HEK293 (cell line): ENCODE measurements around the gene HEBP2.

Experiments used
- CTCF ChIA-PET: fragments of 350-600 bp; formaldehyde crosslinking; extraction: SDS; loops from one replicate; lab custom pipeline; 2021; ENCODE audit warnings: antibody characterized with exemption; lab: Yijun Ruan, JAX
- POLR2A ChIA-PET: fragments of 300-600 bp; formaldehyde crosslinking; extraction: SDS; loops from one replicate; lab custom pipeline; 2020; ENCODE audit warnings: antibody characterized with exemption, inconsistent platforms; lab: Yijun Ruan, JAX
- H3K27ac ChIP-seq: fragments of 200-500 bp; sonication (Bioruptor generic); 2 replicates; pipeline ENCODE4 v1.5.1; 2014; ENCODE audit warnings: low read depth, low read length, control low read depth, inconsistent platforms; ENCODE audit errors: extremely low read depth
- H3K36me3 ChIP-seq, 2 experiments: fragments of 200-500 bp in 1 of 2; sonication (Bioruptor generic) in 1 of 2; 1 replicate in 1 of 2; 2 replicates in 1 of 2; pipeline ENCODE4 v1.5.1; 2014 to 2017; ENCODE audit warnings: inconsistent platforms in 2 of 2, low read length in 2 of 2; ENCODE audit not compliant: control insufficient read depth in 2 of 2, insufficient read depth in 1 of 2
- H3K4me1 ChIP-seq: fragments of 200-500 bp; sonication (Bioruptor generic); 2 replicates; pipeline ENCODE4 v1.5.1; 2014; ENCODE audit warnings: mild to moderate bottlenecking, low read length, inconsistent platforms; ENCODE audit not compliant: control insufficient read depth, insufficient read depth
- H3K4me3 ChIP-seq: 2 replicates; pipeline ENCODE4 v1.5.1; 2011; ENCODE audit warnings: low read depth, mild to moderate bottlenecking, control low read depth, low read length, moderate library complexity
- H3K9me3 ChIP-seq: fragments of 200-500 bp; sonication (Bioruptor generic); 2 replicates; pipeline ENCODE4 v1.5.1; 2014; ENCODE audit warnings: low read depth, low read length, inconsistent platforms; ENCODE audit not compliant: control insufficient read depth, insufficient read depth
- HOXD13 ChIP-seq: sonication (generic); formaldehyde crosslinking; IDR thresholded peaks from 2 replicates; pipeline ENCODE4 v1.8.0; 2022; ENCODE audit warnings: missing genetic modification reagents, borderline replicate concordance
- INSM2 ChIP-seq: fragments of 450-650 bp; formaldehyde crosslinking; IDR thresholded peaks from 2 replicates; pipeline ENCODE4 v1.5.1; 2016; ENCODE audit warnings: missing biosample characterization, missing genetic modification characterization
- REPIN1 ChIP-seq: fragments of 450-650 bp; formaldehyde crosslinking; IDR thresholded peaks from 2 replicates; pipeline ENCODE4 v1.5.1; 2017; ENCODE audit warnings: missing biosample characterization, missing genetic modification characterization, low read depth
- SCRT1 ChIP-seq: fragments of 450-650 bp; formaldehyde crosslinking; IDR thresholded peaks from 2 replicates; pipeline ENCODE4 v1.5.1; 2016; ENCODE audit warnings: missing biosample characterization, missing genetic modification characterization, borderline replicate concordance
- SCRT2 ChIP-seq: fragments of 450-650 bp; formaldehyde crosslinking; IDR thresholded peaks from 2 replicates; pipeline ENCODE4 v1.5.1; 2016; ENCODE audit warnings: missing biosample characterization, missing genetic modification characterization
- SP2 ChIP-seq: fragments of 450-650 bp; formaldehyde crosslinking; IDR thresholded peaks from 2 replicates; pipeline ENCODE4 v1.5.1; 2016; ENCODE audit warnings: missing biosample characterization, missing genetic modification characterization
- SP3 ChIP-seq: fragments of 450-650 bp; formaldehyde crosslinking; IDR thresholded peaks from 2 replicates; pipeline ENCODE4 v1.5.1; 2016; ENCODE audit warnings: missing biosample characterization, missing genetic modification characterization
- TSHZ1 ChIP-seq: fragments of 450-650 bp; formaldehyde crosslinking; IDR thresholded peaks from 2 replicates; pipeline ENCODE4 v1.5.1; 2016; ENCODE audit warnings: missing biosample characterization, missing genetic modification characterization, borderline replicate concordance
- YY1 ChIP-seq: fragments of 450-650 bp; formaldehyde crosslinking; IDR thresholded peaks from 2 replicates; pipeline ENCODE4 v1.5.1; 2018; ENCODE audit warnings: missing biosample characterization, missing genetic modification characterization
- ZBTB20 ChIP-seq: fragments of 450-650 bp; formaldehyde crosslinking; IDR thresholded peaks from 2 replicates; pipeline ENCODE4 v1.5.1; 2016; ENCODE audit warnings: missing biosample characterization, missing genetic modification characterization
- ZNF121 ChIP-seq: fragments of 450-650 bp; formaldehyde crosslinking; IDR thresholded peaks from 2 replicates; pipeline ENCODE4 v1.5.1; 2016; ENCODE audit warnings: missing biosample characterization, missing genetic modification characterization
- ZNF132 ChIP-seq: fragments of 450-650 bp; formaldehyde crosslinking; IDR thresholded peaks from 2 replicates; pipeline ENCODE4 v1.5.1; 2017; ENCODE audit warnings: missing biosample characterization, missing genetic modification characterization, borderline replicate concordance
- ZNF202 ChIP-seq: fragments of 450-650 bp; formaldehyde crosslinking; IDR thresholded peaks from 2 replicates; pipeline ENCODE4 v1.5.1; 2016; ENCODE audit warnings: missing biosample characterization, missing genetic modification characterization, borderline replicate concordance
- ZNF302 ChIP-seq: fragments of 450-650 bp; formaldehyde crosslinking; IDR thresholded peaks from 2 replicates; pipeline ENCODE4 v1.5.1; 2016; ENCODE audit warnings: missing biosample characterization, missing genetic modification characterization, low read depth
- ZNF341 ChIP-seq: fragments of 450-650 bp; formaldehyde crosslinking; IDR thresholded peaks from 2 replicates; pipeline ENCODE4; 2016; ENCODE audit warnings: low read depth, missing biosample characterization, missing genetic modification characterization
- ZNF350 ChIP-seq: fragments of 450-650 bp; formaldehyde crosslinking; IDR thresholded peaks from 2 replicates; pipeline ENCODE4 v1.5.0; 2017; ENCODE audit warnings: missing biosample characterization, mild to moderate bottlenecking, missing genetic modification characterization
- ZNF366 ChIP-seq: fragments of 450-650 bp; formaldehyde crosslinking; conservative IDR thresholded peaks from 2 replicates; pipeline ENCODE4 v1.5.1; 2016; ENCODE audit warnings: missing biosample characterization, missing genetic modification characterization
- ZNF391 ChIP-seq: fragments of 450-650 bp; formaldehyde crosslinking; IDR thresholded peaks from 2 replicates; pipeline ENCODE4 v1.5.1; 2016; ENCODE audit warnings: low read depth, missing biosample characterization, missing genetic modification characterization, borderline replicate concordance
- ZNF473 ChIP-seq: fragments of 450-650 bp; formaldehyde crosslinking; IDR thresholded peaks from 2 replicates; pipeline ENCODE4 v1.5.1; 2017; ENCODE audit warnings: missing biosample characterization, missing genetic modification characterization
- ZNF501 ChIP-seq: fragments of 450-650 bp; formaldehyde crosslinking; IDR thresholded peaks from 2 replicates; pipeline ENCODE4 v1.5.1; 2016; ENCODE audit warnings: missing biosample characterization, missing genetic modification characterization
- ZNF510 ChIP-seq: fragments of 450-650 bp; formaldehyde crosslinking; IDR thresholded peaks from 2 replicates; pipeline ENCODE4 v1.5.1; 2018; ENCODE audit warnings: mild to moderate bottlenecking, missing genetic modification characterization, missing biosample characterization; ENCODE audit not compliant: insufficient replicate concordance
- ZNF529 ChIP-seq: fragments of 450-650 bp; formaldehyde crosslinking; IDR thresholded peaks from 2 replicates; pipeline ENCODE4 v1.5.1; 2017; ENCODE audit warnings: missing genetic modification characterization, missing biosample characterization; ENCODE audit not compliant: insufficient replicate concordance
- ZNF677 ChIP-seq: fragments of 450-650 bp; IDR thresholded peaks from 2 replicates; pipeline ENCODE4 v1.5.0; 2018; ENCODE audit warnings: missing biosample characterization, mild to moderate bottlenecking, missing genetic modification characterization, moderate library complexity
- ZNF701 ChIP-seq: fragments of 450-650 bp; formaldehyde crosslinking; IDR thresholded peaks from 2 replicates; pipeline ENCODE4 v1.5.1; 2016; ENCODE audit warnings: missing biosample characterization, missing genetic modification characterization
- ZNF843 ChIP-seq: fragments of 450-650 bp; formaldehyde crosslinking; IDR thresholded peaks from 2 replicates; pipeline ENCODE4 v1.5.1; 2016; ENCODE audit warnings: missing biosample characterization, missing genetic modification characterization
- TF ChIP-seq, protein P1 (sequence below): fragments of 450-650 bp; formaldehyde crosslinking; IDR thresholded peaks from 2 replicates; pipeline ENCODE4 v1.5.1; 2016; ENCODE audit warnings: missing biosample characterization, missing genetic modification characterization

The HEBP2 gene

GRCh38 chr6:138421089-138421488 is 17.1 kb downstream of the HEBP2 start:
- no peaks in the 10 kb centered on the region for H3K4me1 ChIP-seq
- no peak overlapping the region for H3K27ac ChIP-seq
- ChIA-PET POLR2A (no interaction called here), CTCF (interaction anchor here (0.6 to 0.9 kb wide), 2 partner anchors 88 to 944 kb away, joined by 3 read pairs; no protein-coding TSS in a partner anchor)
- TF ChIP-seq YY1: no peak
- no peak for TF ChIP-seq ZNF701 (tag by site-specific recombination)
- no peak for TF ChIP-seq ZNF391 (tag by site-specific recombination)
- no peak for TF ChIP-seq ZNF202
- TF ChIP-seq ZNF677 (tag by site-specific recombination): no peak
- TF ChIP-seq ZNF302 (tag by site-specific recombination): no peak
- TF ChIP-seq SP3 (tag by site-specific recombination): no peak
- TF ChIP-seq ZNF350 (tag by site-specific recombination): no peak
- no peak for TF ChIP-seq ZNF121
- no peak for TF ChIP-seq ZNF843 (tag by site-specific recombination)
- TF ChIP-seq ZNF366: no peak
- TF ChIP-seq ZBTB20 (tag by site-specific recombination): no peak
- no peak for TF ChIP-seq SCRT2 (tag by site-specific recombination)
- no peak for TF ChIP-seq HOXD13 (CRISPR knock-in tag)
- TF ChIP-seq ZNF510: no peak
- no peak for TF ChIP-seq ZNF529 (tag by site-specific recombination)
- no peaks in the 10 kb centered on the region for H3K9me3 ChIP-seq
- peaks cover 0 to 61% of the 10 kb centered on the region in 2 experiments; a peak in 2 of 3 replicates for H3K36me3 ChIP-seq
- no peak overlapping the region for H3K4me3 ChIP-seq

GRCh38 chr6:138421608-138422007 is 17.6 kb downstream of the HEBP2 start:
- CTCF ChIA-PET: interaction anchor here (0.9 to 1.4 kb wide), 2 partner anchors 28 to 87 kb away, joined by 3 read pairs; no protein-coding TSS in a partner anchor
- Histone ChIP-seq H3K9me3 (no peaks in the 10 kb centered on the region), H3K4me1 (no peaks in the 10 kb centered on the region), H3K36me3 (peaks cover 0 to 61% of the 10 kb centered on the region in 2 experiments; a peak in 2 of 3 replicates), H3K4me3 (no peak overlapping the region), H3K27ac (no peak overlapping the region)
- TF ChIP-seq ZNF132 (no peak), INSM2 (tag by site-specific recombination) (no peak), REPIN1 (tag by site-specific recombination) (no peak), SP2 (tag by site-specific recombination) (no peak)
- TF ChIP-seq, all 188 proteins: peak for 0
- POLR2A ChIA-PET: no interaction called here

- Histone ChIP-seq H3K27ac (no peak overlapping the region), H3K4me1 (no peaks in the 10 kb centered on the region), H3K4me3 (no peak overlapping the region), H3K9me3 (no peaks in the 10 kb centered on the region), H3K36me3 (peaks cover 0 to 52% of the 10 kb centered on the region in 2 experiments; a peak in 2 of 3 replicates)
- CTCF ChIA-PET: interaction anchor here (0.8 to 1.4 kb wide), 3 partner anchors 27 to 342 kb away, joined by 3 to 4 read pairs (median 3); no protein-coding TSS in a partner anchor
- POLR2A ChIA-PET: interaction anchor here (0.6 to 0.7 kb wide), 3 partner anchors 26 to 392 kb away, joined by 3 to 9 read pairs (median 3); no protein-coding TSS in a partner anchor
- no peak for TF ChIP-seq ZNF473 (tag by site-specific recombination)
- TF ChIP-seq SCRT1 (tag by site-specific recombination): no peak
- TF ChIP-seq, protein P1, sequence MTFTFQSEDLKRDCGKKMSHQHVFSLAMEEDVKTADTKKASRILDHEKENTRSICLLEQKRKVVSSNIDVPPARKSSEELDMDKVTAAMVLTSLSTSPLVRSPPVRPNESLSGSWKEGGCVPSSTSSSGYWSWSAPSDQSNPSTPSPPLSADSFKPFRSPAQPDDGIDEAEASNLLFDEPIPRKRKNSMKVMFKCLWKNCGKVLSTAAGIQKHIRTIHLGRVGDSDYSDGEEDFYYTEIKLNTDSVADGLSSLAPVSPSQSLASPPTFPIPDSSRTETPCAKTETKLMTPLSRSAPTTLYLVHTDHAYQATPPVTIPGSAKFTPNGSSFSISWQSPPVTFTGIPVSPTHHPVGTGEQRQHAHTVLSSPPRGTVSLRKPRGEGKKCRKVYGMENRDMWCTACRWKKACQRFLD (tag by site-specific recombination): no peak
- TF ChIP-seq ZNF341 (tag by site-specific recombination): no peak
- TF ChIP-seq TSHZ1: no peak
- no peak for TF ChIP-seq ZNF501 (tag by site-specific recombination)
Measured at GRCh38 chr6:138422861-138423260, 18.8 kb downstream of the HEBP2 start.
